GM12865 (cell line): Measurements from ENCODE around the gene GALNTL6.
"Not testable (repeated sequence)": the region's sequence is repeated elsewhere in the genome, so short reads cannot be mapped to it uniquely, and the experiment has no call there.

Experiments used
- DNase-seq: peaks from one replicate; pipeline ENCODE4 v3.0.0; 2010; ENCODE audit warnings: low read depth
- H3K4me3 ChIP-seq: 2 replicates; pipeline ENCODE4 v1.5.1; 2011; ENCODE audit warnings: mild to moderate bottlenecking, low read depth, low read length, control low read depth
- TF ChIP-seq, protein P1 (sequence below): IDR thresholded peaks from 2 replicates; pipeline ENCODE4 v1.5.1; 2011; ENCODE audit warnings: low read length, control low read depth, low read depth, inconsistent platforms; ENCODE audit not compliant: insufficient read depth; ENCODE audit errors: missing control alignments

GALNTL6 gene

GRCh38 chr4:172869621-172870268 is 1056.5 kb downstream of the GALNTL6 start:
- TF ChIP-seq, protein P1, sequence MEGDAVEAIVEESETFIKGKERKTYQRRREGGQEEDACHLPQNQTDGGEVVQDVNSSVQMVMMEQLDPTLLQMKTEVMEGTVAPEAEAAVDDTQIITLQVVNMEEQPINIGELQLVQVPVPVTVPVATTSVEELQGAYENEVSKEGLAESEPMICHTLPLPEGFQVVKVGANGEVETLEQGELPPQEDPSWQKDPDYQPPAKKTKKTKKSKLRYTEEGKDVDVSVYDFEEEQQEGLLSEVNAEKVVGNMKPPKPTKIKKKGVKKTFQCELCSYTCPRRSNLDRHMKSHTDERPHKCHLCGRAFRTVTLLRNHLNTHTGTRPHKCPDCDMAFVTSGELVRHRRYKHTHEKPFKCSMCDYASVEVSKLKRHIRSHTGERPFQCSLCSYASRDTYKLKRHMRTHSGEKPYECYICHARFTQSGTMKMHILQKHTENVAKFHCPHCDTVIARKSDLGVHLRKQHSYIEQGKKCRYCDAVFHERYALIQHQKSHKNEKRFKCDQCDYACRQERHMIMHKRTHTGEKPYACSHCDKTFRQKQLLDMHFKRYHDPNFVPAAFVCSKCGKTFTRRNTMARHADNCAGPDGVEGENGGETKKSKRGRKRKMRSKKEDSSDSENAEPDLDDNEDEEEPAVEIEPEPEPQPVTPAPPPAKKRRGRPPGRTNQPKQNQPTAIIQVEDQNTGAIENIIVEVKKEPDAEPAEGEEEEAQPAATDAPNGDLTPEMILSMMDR = no peak
- no peak overlapping the region for H3K4me3 ChIP-seq
- no peak for DNase-seq

- DNase-seq = no peak
- TF ChIP-seq, protein P1 = no peak
- H3K4me3 ChIP-seq = no peak overlapping the region
Measured at GRCh38 chr4:172871381-172871780, 1058.2 kb downstream of the GALNTL6 start.

- TF ChIP-seq, protein P1 = no peak
- H3K4me3 ChIP-seq = no peak overlapping the region
- no peak for DNase-seq
Measured at GRCh38 chr4:172874944-172875343, 1061.7 kb downstream of the GALNTL6 start.

DNA sequence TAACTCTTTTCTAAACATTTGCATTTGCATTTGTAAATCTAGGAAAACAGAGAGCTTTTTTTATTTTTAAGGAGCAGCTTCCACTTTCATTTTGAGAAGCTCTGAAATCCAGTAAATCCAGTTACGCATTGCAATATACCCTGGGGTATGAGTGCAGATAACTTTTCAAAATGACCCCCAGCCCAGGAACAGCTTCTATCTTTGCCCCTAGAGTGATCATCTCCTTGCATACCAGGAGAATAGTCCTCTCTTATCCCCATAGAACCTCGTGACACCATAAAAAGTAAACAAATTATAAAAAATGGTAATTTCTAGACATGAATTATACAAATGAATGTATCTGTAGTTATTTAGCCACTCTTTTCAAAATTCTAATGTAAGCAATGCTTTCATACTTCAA is 1063.2 kb downstream of the GALNTL6 start:
- no peak overlapping the region for H3K4me3 ChIP-seq
- TF ChIP-seq, protein P1 = no peak

DNA sequence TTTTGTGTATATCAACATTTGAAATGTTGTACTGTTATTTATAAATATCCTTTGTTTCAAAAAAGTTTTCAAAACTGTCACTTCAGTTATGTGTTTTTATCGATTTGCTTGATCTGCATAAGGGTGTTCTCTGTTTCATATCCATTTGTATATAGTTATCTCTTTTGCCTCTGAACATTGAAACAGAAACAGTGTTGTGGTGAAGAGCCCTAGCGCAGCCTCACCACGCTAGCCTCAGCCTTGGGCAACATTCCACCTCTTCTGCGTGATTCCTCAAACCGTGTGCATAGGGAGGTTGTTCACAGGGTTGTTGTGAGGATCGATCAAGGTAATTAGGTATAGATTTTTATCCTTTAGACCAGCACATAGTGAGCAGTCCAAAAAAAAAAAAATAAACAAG is 1068.4 kb downstream of the GALNTL6 start:
- no peak for DNase-seq
- TF ChIP-seq, protein P1 = no peak

More for the DNA sequence above, 1063.2 kb downstream of the GALNTL6 start:
- DNase-seq = no peak

DNA sequence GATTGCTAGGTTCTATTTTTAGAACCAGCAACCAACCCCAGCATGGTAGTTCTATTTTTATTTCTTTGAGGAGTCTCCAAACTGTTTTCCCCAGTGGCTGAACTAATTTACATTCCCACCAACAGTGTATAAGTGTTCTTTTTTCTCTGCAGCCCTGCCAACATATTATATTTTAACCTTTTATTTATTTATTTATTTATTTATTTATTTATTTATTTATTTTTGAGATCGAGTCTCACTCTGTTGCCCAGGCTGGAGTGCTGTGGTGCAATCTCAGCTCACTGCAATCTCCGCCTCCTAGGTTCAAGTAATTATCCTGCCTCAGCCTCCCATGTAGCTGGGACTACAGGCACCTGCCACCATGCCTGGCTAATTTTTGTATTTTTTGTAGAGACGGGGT is 1074.2 kb downstream of the GALNTL6 start:
- DNase-seq, H3K4me3 ChIP-seq: not testable (repeated sequence)

More for the DNA sequence above, 1068.4 kb downstream of the GALNTL6 start:
- H3K4me3 ChIP-seq = no peak overlapping the region

DNA sequence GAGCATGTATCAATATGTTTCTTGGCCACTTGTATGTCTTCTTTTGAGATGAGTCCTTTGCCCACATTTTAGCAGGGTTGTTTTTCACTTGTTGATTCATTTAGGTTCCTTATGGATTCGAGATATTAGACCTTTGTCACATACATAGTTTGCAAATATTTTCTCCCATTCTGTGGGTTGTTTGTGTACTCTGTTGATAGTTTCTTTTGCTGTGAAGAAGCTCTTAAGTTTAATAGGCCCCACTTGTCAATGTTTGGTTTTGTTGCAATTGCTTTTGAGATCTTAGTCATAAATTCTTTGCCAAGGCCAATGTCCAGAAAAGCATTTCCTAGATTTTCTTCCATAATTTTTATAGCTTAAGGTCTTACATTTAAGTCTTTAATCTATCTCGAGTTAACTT is 1074.8 kb downstream of the GALNTL6 start:
- TF ChIP-seq, protein P1 = no peak

More for the DNA sequence above, 1074.8 kb downstream of the GALNTL6 start:
- no peak overlapping the region for H3K4me3 ChIP-seq
- no peak for DNase-seq
